DMS153 treated with DMSO at 0.1 percent for 48 hours (cell line): ENCODE measurements around the gene TRPM3.

Experiments
- DNase-seq: peaks from one replicate; lab custom pipeline; 2025; ENCODE audit not compliant: unreplicated experiment; lab: John Stamatoyannopoulos, UW

Gene TRPM3

GRCh38 chr9:70617033-70617828 is 504.2 kb downstream of the TRPM3 start:
- no peak for DNase-seq

- no peak for DNase-seq
Observed at GRCh38 chr9:70616228-70616990, 505.0 kb downstream of the TRPM3 start.

- no peak for DNase-seq
Observed at GRCh38 chr9:70615464-70616138, 505.8 kb downstream of the TRPM3 start.

- DNase-seq: no peak
Observed at GRCh38 chr9:70614786-70615463, 506.5 kb downstream of the TRPM3 start.

- no peak for DNase-seq
Observed at GRCh38 chr9:70613024-70613768, 508.2 kb downstream of the TRPM3 start.

- DNase-seq: no peak
Observed at GRCh38 chr9:70610287-70610644, 511.2 kb downstream of the TRPM3 start.

- DNase-seq: no peak
Observed at GRCh38 chr9:70609542-70610286, 511.7 kb downstream of the TRPM3 start.

- DNase-seq: no peak
Observed at GRCh38 chr9:70609011-70609410, 512.4 kb downstream of the TRPM3 start.

GRCh38 chr9:70607926-70608325 is 513.5 kb downstream of the TRPM3 start:
- no peak for DNase-seq

- no peak for DNase-seq
Observed at GRCh38 chr9:70607329-70607728, 514.1 kb downstream of the TRPM3 start.

- DNase-seq: no peak
Observed at GRCh38 chr9:70603020-70603411, 518.4 kb downstream of the TRPM3 start.

GRCh38 chr9:70602321-70603019 is 519.0 kb downstream of the TRPM3 start:
- DNase-seq: peak; percentile 77

GRCh38 chr9:70601000-70601951 is 520.1 kb downstream of the TRPM3 start:
- DNase-seq: peak; percentile 80

- no peak for DNase-seq
Observed at GRCh38 chr9:70600506-70600905, 520.9 kb downstream of the TRPM3 start.

- DNase-seq: no peak
Observed at GRCh38 chr9:70597886-70598285, 523.5 kb downstream of the TRPM3 start.

GRCh38 chr9:70595211-70595610 is 526.2 kb downstream of the TRPM3 start:
- DNase-seq: no peak

GRCh38 chr9:70594386-70594944 is 527.0 kb downstream of the TRPM3 start:
- DNase-seq: no peak

- no peak for DNase-seq
Observed at GRCh38 chr9:70593241-70593640, 528.2 kb downstream of the TRPM3 start.
